Coronary artery (tissue), 2 donors: Measurements from ENCODE around the gene TMEM237.
A peak's percentile ranks its signal among the peaks of the same experiment; 100 is the strongest.

Experiments used
- DNase-seq: peaks from one replicate; pipeline ENCODE4 v3.0.0-alpha.2; 2017; ENCODE audit warnings: low spot score
- H3K27ac ChIP-seq, 2 donors: fragments of 200-600 bp; sonication (generic); one replicate each; pipeline ENCODE4 v1.5.1; 2016 to 2019
- H3K4me3 ChIP-seq: fragments of 200-600 bp; sonication (generic); 2 replicates; pipeline ENCODE4 v1.5.1; 2016; ENCODE audit warnings: mild to moderate bottlenecking, moderate library complexity
- TF ChIP-seq, protein P1 (sequence below): fragments of 200-600 bp; sonication (generic); IDR thresholded peaks from one replicate; pipeline ENCODE4 v1.5.1; 2019; ENCODE audit warnings: antibody characterized with exemption

Gene TMEM237

DNA sequence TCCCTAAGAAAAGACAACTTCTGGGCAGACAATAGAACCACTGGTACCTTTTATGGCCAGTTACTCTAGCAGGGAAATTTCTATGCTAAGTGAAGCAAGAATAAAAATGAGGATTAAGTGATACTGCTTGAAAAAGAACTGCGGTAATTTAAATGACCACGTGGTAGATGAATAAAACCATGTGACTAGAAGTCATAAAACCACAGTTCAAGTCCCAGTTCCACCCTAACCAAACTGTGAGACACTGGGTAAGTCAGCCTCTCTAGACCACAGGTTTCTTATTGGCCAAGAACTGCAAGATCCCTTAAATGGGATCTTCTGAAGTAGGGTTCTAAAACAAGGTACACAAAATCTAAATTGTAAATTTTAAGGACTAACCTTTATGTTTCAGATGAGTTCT, 12.7 kb downstream of the TMEM237 start:
- Histone ChIP-seq H3K27ac (no peak overlapping the region), H3K4me3 (no peak overlapping the region)
- TF ChIP-seq, protein P1, sequence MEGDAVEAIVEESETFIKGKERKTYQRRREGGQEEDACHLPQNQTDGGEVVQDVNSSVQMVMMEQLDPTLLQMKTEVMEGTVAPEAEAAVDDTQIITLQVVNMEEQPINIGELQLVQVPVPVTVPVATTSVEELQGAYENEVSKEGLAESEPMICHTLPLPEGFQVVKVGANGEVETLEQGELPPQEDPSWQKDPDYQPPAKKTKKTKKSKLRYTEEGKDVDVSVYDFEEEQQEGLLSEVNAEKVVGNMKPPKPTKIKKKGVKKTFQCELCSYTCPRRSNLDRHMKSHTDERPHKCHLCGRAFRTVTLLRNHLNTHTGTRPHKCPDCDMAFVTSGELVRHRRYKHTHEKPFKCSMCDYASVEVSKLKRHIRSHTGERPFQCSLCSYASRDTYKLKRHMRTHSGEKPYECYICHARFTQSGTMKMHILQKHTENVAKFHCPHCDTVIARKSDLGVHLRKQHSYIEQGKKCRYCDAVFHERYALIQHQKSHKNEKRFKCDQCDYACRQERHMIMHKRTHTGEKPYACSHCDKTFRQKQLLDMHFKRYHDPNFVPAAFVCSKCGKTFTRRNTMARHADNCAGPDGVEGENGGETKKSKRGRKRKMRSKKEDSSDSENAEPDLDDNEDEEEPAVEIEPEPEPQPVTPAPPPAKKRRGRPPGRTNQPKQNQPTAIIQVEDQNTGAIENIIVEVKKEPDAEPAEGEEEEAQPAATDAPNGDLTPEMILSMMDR: no peak
- DNase-seq: no peak

DNA sequence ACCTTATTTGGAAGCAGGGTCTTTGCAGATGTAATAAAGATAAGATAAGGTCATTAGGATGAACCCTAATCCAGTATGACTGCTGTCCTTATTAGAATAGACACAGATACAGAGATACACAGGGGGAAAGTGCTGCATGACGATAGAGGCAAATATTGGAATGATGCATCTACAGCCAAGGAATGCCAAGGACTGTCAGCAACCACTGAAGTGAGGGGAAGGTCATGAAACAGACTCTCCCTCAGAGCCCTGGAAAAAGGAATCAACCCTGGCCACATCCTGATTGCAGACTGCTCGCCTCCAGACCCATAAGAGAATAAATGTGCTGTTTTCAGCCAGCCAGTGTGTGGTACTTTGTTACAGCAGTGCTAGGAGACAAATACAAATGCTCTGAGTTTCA, 14.8 kb downstream of the TMEM237 start:
- TF ChIP-seq, protein P1: no peak
- no peak for DNase-seq
- Histone ChIP-seq H3K4me3 (no peak overlapping the region), H3K27ac (no peak overlapping the region)

DNA sequence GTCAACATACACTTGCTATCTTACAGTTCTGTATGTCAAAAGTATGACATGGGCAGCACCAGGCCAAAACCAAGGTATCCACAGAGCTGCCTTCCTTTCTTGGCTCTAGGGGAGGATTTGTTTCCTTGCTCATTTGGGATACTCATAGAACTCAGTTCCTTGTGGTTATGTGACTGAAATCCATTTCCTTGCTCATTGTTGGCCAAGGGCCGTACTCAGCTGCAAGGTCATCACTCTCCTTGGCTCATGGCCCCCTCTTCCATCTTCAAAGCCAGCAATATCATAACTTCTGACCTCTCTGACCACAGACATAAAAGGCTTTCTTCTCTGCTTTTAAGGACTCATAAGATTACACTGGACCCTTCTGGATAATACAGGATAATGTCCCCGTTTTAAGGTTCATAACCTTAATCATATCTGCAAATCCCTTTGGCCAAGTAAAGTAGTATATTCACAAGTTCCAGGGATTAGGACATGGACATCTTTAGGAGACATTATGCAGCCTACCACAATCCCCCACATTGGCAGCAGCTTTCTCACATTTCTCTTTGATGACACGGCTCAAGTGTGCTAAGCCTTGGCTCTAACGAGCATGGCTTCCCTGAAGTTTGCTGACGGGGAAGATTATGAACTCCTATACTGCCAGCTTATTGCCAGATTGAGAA, 20.9 kb downstream of the TMEM237 start:
- no peak overlapping the region for H3K27ac ChIP-seq
- TF ChIP-seq, protein P1: no peak

DNA sequence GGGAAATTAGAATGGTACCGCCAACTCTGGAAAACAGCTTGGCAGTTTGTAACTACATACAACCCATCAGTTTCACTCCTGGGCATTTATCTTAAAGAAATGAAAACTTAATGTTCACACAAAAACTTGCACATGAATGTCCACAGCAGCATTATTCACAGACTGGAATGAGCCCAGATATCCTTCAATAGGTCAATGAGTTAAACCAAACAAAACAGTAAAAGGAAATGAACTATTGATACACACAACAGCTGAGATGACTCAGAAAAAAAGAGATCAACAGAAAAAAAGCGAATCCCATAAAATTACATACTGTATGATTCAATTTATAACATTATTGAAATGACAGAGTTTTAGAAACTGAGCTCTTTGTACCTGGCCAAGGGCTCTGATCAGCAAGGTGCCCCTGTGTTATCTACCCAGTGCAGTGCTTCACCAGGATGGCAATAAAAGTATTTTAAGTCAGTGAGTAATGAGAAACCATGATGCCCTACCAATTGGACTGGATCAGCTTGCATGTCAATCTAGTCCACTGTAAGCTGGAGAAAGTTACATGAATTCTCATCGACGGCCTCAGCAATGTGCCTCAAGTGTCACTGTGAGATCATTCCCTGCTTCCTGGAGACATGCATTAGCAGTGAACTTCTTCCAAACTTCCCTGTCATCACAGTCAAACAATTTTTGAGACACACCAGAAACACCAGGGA, 21.9 kb downstream of the TMEM237 start:
- no peak for DNase-seq
- TF ChIP-seq, protein P1: no peak
- no peak overlapping the region for H3K27ac ChIP-seq
- H3K4me3 ChIP-seq: no peak overlapping the region

More for the DNA sequence above, 20.9 kb downstream of the TMEM237 start:
- no peak overlapping the region for H3K4me3 ChIP-seq
- no peak for DNase-seq

DNA sequence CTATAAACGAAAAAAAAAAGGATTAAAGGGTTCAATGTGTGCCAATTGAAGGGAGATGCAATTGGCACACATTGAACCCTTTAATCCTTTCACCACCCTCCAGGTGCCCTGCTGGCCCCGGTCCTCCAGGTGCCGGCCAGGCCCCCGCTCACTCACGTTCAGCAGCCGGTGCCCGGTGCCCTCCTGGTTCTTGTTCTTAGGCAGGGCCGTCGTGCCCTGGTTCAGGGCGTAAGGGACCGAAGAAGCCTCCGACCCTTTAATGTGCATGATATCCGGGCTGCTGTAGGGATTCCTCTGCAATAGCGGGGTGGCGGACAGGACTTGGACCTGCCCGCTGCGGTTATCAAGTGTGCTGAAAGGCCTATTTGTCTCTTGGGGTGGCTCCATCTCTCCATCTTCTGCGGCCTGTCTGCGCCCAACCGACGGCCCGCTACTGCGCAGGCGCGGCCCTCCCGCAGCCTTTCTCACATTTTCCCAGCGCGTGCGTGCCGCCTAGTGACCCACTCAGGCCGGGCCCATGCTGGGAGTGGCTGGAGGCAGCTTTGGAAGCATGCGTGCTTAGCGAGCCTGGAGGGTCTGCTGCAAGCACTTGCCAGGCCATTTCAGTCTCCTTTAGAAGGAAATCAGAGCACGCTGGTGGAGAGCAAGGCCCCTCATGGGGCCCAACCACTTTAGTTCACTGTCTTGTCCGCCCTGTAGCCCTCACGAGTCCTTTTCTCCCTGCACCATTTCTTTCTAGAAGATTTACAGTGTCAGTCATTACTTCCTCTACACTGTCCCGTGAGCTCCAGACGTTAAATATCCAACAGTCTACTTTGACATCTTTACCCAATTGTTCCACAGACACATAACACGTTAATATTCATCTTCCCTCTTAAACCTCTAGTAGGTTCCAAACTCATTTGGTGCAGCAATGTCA, 24.3 kb downstream of the TMEM237 start:
- peak; percentile 75 for DNase-seq
- TF ChIP-seq, protein P1: no peak
- H3K4me3 ChIP-seq: peak overlapping the region; percentile 64
- H3K27ac ChIP-seq: no peak overlapping the region

DNA sequence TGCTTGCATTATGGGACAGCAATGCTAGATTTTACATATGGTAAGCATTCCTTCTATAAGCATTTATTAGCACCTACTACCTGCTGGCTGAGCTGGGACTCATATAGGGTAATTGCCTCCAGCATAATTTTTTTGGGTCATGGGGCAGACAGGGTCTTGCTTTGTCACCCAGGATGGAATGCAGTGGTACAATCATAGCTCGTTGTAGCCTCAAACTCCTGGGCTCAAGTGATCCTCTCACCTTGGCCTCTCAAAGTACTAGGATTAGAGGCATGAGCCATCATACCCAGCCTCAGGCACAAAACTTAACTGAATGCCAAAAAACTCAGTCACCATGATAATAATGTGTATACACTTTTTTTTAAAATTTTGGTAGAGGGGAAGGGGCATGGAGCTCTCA, 35.3 kb downstream of the TMEM237 start:
- Histone ChIP-seq H3K27ac (no peak overlapping the region), H3K4me3 (no peak overlapping the region)
- TF ChIP-seq, protein P1: no peak
- DNase-seq: no peak
